B cell (primary cell): ENCODE data around the gene TYW5.

Source experiments
- EZH2 ChIP-seq: IDR thresholded peaks from 2 replicates; pipeline ENCODE4 v1.6.1; 2012; ENCODE audit warnings: borderline replicate concordance, low read depth, mild to moderate bottlenecking, moderate library complexity, low read length; ENCODE audit not compliant: insufficient read depth, poor library complexity, severe bottlenecking
- TF ChIP-seq, protein P1 (sequence below): fragments of 200-600 bp; IDR thresholded peaks from one replicate; pipeline ENCODE4 v1.8.0; 2022; ENCODE audit warnings: antibody characterized with exemption, mild to moderate bottlenecking

DNA sequence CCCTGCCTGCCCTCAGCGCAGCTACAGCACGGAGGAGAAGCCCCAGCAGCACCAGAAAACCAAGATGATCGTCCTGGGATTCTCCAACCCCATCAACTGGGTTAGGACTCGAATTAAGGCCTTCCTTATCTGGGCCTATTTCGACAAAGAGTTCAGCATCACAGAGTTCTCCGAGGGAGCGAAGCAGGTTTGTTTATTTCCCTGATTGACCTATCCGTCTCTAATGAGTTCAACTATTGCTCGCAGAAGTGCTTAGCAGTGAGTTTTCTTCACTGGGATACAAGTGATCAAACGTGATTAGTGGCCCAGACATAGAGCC is 730 bp upstream of the TYW5 start:
- TF ChIP-seq, protein P1, sequence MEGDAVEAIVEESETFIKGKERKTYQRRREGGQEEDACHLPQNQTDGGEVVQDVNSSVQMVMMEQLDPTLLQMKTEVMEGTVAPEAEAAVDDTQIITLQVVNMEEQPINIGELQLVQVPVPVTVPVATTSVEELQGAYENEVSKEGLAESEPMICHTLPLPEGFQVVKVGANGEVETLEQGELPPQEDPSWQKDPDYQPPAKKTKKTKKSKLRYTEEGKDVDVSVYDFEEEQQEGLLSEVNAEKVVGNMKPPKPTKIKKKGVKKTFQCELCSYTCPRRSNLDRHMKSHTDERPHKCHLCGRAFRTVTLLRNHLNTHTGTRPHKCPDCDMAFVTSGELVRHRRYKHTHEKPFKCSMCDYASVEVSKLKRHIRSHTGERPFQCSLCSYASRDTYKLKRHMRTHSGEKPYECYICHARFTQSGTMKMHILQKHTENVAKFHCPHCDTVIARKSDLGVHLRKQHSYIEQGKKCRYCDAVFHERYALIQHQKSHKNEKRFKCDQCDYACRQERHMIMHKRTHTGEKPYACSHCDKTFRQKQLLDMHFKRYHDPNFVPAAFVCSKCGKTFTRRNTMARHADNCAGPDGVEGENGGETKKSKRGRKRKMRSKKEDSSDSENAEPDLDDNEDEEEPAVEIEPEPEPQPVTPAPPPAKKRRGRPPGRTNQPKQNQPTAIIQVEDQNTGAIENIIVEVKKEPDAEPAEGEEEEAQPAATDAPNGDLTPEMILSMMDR, result no peak
- TF ChIP-seq EZH2, result no peak
